Ovary (tissue), 3 donors: ENCODE measurements around the gene NEU2.

Experiments
- EP300 ChIP-seq: sonication (generic); formaldehyde crosslinking; IDR thresholded peaks from one replicate; pipeline ENCODE4 v1.6.1; 2017; ENCODE audit warnings: antibody characterized with exemption
- POLR2A ChIP-seq: fragments of 450-650 bp; IDR thresholded peaks from one replicate; pipeline ENCODE4 v1.6.1; 2017; ENCODE audit warnings: antibody characterized with exemption, mild to moderate bottlenecking, moderate library complexity
- TF ChIP-seq, protein P1 (sequence below), 3 donors: fragments of 450-650 bp in 2 of 3; fragments of 200-600 bp in 1 of 3; IDR thresholded peaks; one replicate each; pipeline versions ENCODE4 v1.5.1 to v1.8.0; 2016 to 2022; ENCODE audit warnings: antibody characterized with exemption in 3 of 3, mild to moderate bottlenecking in 1 of 3
- donor health status: DM: no; HTN: no; CAD: no.

DNA sequence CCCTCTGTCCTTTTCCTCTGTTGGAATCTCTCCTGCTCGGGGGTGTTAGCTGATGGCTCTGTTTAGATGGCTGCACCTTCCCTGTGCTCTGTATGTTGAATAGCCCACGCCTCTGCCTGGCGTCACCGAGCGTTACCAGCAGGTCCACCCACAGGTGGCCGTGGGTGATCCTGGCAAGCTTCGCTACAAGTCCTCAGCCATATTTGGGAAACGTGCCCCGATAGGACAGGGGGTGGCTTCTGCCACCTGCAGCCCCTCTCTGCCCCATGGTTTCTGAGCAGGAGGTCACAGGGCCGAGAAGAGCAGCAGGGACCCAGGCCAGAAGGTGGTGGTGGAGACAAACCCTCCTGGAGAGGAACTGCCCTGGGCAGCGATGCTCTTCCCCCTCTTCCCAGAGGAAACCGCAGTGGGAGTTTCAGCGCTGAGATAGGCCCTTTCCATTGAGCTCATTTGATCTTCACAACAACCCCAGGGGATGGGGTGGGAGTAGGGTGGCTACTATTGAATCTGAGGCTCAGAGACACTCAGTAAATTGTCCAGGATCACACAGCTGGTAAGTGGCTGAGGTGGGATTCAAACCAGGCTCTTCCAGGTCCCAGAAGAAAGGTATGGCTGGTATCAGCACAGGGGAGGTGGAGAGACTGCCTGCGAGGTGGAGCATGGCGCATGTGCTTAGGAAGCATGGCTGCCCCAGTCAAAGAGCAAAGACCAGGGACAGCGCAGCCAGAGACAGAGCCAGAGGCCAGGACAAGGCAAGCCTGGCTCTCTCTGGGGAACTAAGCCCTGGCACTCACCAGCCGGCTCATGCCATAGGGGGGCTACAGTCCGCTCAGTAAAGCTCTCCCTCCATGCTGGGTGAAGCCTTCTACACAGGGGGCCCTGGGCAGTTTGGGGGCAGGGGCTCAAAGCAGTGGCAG is 34.5 kb upstream of the NEU2 start:
- TF ChIP-seq, protein P1, sequence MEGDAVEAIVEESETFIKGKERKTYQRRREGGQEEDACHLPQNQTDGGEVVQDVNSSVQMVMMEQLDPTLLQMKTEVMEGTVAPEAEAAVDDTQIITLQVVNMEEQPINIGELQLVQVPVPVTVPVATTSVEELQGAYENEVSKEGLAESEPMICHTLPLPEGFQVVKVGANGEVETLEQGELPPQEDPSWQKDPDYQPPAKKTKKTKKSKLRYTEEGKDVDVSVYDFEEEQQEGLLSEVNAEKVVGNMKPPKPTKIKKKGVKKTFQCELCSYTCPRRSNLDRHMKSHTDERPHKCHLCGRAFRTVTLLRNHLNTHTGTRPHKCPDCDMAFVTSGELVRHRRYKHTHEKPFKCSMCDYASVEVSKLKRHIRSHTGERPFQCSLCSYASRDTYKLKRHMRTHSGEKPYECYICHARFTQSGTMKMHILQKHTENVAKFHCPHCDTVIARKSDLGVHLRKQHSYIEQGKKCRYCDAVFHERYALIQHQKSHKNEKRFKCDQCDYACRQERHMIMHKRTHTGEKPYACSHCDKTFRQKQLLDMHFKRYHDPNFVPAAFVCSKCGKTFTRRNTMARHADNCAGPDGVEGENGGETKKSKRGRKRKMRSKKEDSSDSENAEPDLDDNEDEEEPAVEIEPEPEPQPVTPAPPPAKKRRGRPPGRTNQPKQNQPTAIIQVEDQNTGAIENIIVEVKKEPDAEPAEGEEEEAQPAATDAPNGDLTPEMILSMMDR (IDR thresholded peaks at IDR 0.05), result no peak
- TF ChIP-seq POLR2A (no peak), EP300 (no peak)
